GM12878 (cell line): ENCODE results near the gene HSFX3. TPM values are rescaled to one million over a fixed set of nuclear protein-coding genes. Genes with fewer than 3 reads are reported as not detected.

Experiments
- BRCA1 ChIP-seq: IDR thresholded peaks from 2 replicates; pipeline ENCODE4 v1.6.1; 2011; ENCODE audit warnings: low read depth, low read length, improper control_type of control experiment
- FOXM1 ChIP-seq: IDR thresholded peaks from 2 replicates; pipeline ENCODE4 v1.6.1; 2012; ENCODE audit warnings: low read depth, mild to moderate bottlenecking, inconsistent platforms, low read length, moderate library complexity
- KLF5 ChIP-seq: fragments of 450-650 bp; IDR thresholded peaks from 2 replicates; pipeline ENCODE4 v1.6.1; 2014; ENCODE audit warnings: mild to moderate bottlenecking; ENCODE audit not compliant: partially characterized antibody
- NBN ChIP-seq: fragments of 450-650 bp; IDR thresholded peaks from 2 replicates; pipeline ENCODE4 v1.6.1; 2016
- RAD21 ChIP-seq: IDR thresholded peaks from 2 replicates; pipeline ENCODE4 v1.6.1; 2011; ENCODE audit warnings: mild to moderate bottlenecking, low read depth, low read length, moderate library complexity; ENCODE audit not compliant: insufficient read depth
- RAD51 ChIP-seq: fragments of 450-650 bp; IDR thresholded peaks from 2 replicates; pipeline ENCODE4 v1.6.1; 2016; ENCODE audit warnings: moderate library complexity, mild to moderate bottlenecking, inconsistent platforms
- SMC3 ChIP-seq: IDR thresholded peaks from 2 replicates; pipeline ENCODE4 v1.6.1; 2011; ENCODE audit warnings: low read length, improper control_type of control experiment, borderline replicate concordance
- SPI1 ChIP-seq: IDR thresholded peaks from 2 replicates; pipeline ENCODE4 v1.6.1; 2011; ENCODE audit warnings: low read depth, mild to moderate bottlenecking, low read length, moderate library complexity, borderline replicate concordance; ENCODE audit not compliant: insufficient read depth
- SRF ChIP-seq, 2 experiments: IDR thresholded peaks; 2 replicates each; pipeline ENCODE4 v1.6.1; 2011; ENCODE audit warnings: low read depth in 2 of 2, low read length in 2 of 2, mild to moderate bottlenecking in 1 of 2, moderate library complexity in 1 of 2
- TCF7 ChIP-seq: IDR thresholded peaks from 2 replicates; pipeline ENCODE4 v1.6.1; 2014; ENCODE audit warnings: antibody characterized with exemption, borderline replicate concordance
- YY1 ChIP-seq: IDR thresholded peaks from 2 replicates; pipeline ENCODE4 v1.6.1; 2011; ENCODE audit warnings: low read depth, mild to moderate bottlenecking, low read length
- polyA plus RNA-seq, 11 experiments: library from polyadenylated mRNA; depleted of rRNA in 4 of 11; unstranded in 6 of 11; stranded (reverse) in 5 of 11; fragments of >200 nt; fragmentation: Nextera tagmentation in 4 of 11; fragmentation: Illumina TruSeq in 1 of 11; extraction: Ambion mirVana in 4 of 11; extraction: Trizol in 1 of 11; gene quantifications; 1 replicate in 1 of 11; 2 replicates in 10 of 11; pipeline versions ENCODE4 v1.2.1 to v1.2.3, GENCODE V29; 2011 to 2016; ENCODE audit warnings: inconsistent platforms in 2 of 11, missing spikeins in 2 of 11, low read depth in 1 of 11
- total RNA-seq, 4 experiments: library from RNA; depleted of rRNA in 3 of 4; stranded (reverse); fragments of >200 nt in 3 of 4; fragmentation: Illumina TruSeq in 1 of 4; extraction: Trizol in 1 of 4; gene quantifications; 2 replicates each; pipeline versions ENCODE4 v1.2.1 to v1.2.3, GENCODE V29; 2013 to 2021
- TF ChIP-seq, protein P1 (sequence below): IDR thresholded peaks from 2 replicates; pipeline ENCODE4 v1.6.1; 2012; ENCODE audit warnings: low read length, inconsistent platforms

HSFX3 gene
- total and polyA plus RNA-seq, 10 of the 15 experiments (the other 5 are each of a cell fraction or from before 2014, with no cell fraction given) = 0.05 to 0.40 (median 0.29) TPM; not detected in 5

DNA sequence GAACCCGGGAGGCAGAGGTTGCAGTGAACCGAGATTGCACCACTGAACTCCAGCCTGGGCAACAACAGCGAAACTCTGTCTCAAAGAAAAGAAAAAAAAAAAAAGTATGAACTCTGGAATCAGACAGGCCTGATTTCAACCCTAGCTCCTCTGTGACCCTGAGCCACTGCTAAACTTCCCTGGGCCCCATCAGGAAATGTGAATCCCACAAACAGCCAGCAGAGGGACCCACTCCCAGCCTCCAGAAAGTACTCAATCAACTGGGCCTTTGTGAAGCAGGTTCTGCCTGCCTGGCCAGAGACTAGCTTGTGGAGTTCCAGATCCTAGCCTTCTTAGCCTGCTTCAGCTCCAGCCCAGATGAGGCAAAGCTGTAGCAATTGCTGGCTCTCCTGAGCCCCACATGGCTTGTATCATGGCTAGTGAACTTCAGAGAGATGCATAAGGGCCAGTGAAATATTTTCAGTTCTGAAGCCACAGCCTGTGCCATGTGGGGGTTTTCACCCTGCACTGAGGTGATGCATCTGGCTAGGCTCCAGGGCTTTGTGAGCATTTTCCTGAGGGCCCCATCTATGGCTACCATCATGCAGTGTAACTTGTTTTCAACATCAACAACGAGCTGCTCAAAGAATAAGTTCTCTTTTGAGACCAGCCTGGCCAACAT lies 37.4 kb downstream of the HSFX3 start (continued):
- TF ChIP-seq KLF5 (no peak), BRCA1 (no peak), RAD21 (peak; percentile 61), RAD51 (no peak), FOXM1 (no peak), TCF7 (no peak), NBN (0 out of 2 replicates have a peak, but pooled peaks have one; percentile 24), SPI1 (no peak), YY1 (peak; percentile 18; the same call in 1 of the 2 replicates), SMC3 (peak; percentile 67; the same call in 1 of the 2 replicates), SRF (IDR thresholded peaks at IDR 0.05; ENCODE audit: low read depth in 2 of 2, low read length in 2 of 2) (no peak)
- TF ChIP-seq, protein P1, sequence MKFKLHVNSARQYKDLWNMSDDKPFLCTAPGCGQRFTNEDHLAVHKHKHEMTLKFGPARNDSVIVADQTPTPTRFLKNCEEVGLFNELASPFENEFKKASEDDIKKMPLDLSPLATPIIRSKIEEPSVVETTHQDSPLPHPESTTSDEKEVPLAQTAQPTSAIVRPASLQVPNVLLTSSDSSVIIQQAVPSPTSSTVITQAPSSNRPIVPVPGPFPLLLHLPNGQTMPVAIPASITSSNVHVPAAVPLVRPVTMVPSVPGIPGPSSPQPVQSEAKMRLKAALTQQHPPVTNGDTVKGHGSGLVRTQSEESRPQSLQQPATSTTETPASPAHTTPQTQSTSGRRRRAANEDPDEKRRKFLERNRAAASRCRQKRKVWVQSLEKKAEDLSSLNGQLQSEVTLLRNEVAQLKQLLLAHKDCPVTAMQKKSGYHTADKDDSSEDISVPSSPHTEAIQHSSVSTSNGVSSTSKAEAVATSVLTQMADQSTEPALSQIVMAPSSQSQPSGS = no peak
